SK-N-DZ (cell line): Measurements from ENCODE around the gene RSRC2.
"Not testable (repeated sequence)": the region's sequence is repeated elsewhere in the genome, so short reads cannot be mapped to it uniquely, and the experiment has no call there.

ENCODE experiments used
- DNase-seq: peaks from one replicate; pipeline ENCODE4 v3.0.0-alpha.2; 2015; ENCODE audit warnings: low spot score

The RSRC2 gene

GRCh38 chr12:122519418-122519817 lies 7.3 kb downstream of the RSRC2 start:
- no peak for DNase-seq

GRCh38 chr12:122518908-122519307 lies 7.8 kb downstream of the RSRC2 start:
- no peak for DNase-seq

DNA sequence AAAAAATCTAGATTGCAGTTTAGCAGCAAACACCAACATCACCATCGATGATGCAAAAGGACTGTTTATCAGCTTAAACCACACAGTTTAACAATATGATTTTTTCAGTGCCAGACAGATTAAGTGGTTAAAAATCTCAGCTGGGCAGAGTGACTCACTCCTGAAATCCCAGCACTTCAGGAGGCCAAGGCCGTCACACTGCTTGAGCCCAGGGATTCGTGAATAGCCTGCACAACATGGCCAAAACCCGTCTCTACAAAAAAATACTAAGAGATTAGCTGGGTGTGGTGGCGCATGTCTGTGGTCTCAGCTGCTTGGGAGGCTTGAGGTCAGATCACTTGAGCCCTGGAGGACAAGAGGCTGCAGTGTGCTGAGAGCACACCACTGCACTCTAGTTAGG lies 8.9 kb downstream of the RSRC2 start:
- no peak for DNase-seq

DNA sequence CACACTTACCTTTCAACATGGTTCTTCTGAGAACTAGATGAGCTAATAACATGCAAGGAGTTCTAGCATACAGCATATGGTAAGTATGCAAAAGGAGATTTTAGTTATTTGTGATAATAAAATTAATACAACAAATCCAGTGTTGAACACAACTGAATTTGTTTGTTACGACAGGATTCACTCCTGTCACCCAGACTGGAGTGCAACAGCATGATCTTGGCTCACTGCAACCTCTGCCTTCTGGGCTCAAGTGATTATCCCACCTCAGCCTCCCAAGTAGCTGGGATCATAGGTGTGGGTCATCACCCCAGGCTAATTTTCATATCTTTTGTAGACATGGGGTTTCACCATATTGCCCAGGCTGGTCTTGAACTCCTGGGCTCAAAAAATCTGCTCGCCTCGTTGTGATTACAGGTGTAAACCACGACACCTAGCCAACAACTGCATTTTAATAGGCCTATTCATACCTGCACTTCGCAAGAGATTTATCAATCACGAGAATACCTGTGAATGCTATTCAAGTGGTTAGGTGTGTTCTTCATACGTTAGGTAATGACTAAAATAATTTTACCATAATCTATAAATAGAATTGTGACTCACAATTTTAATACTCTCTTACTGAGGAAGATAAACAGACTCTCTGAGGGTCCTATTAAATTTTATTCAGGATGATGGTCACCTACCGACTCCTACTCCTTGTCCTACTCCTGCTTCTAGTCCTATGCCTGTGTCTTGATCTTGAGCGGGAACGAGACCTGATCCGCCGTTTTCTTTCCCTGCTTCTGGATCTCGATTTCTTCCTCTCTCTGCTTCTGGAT lies 10.0 kb downstream of the RSRC2 start:
- no peak for DNase-seq

- no peak for DNase-seq
Observed at GRCh38 chr12:122515275-122515674, 11.5 kb downstream of the RSRC2 start.

DNA sequence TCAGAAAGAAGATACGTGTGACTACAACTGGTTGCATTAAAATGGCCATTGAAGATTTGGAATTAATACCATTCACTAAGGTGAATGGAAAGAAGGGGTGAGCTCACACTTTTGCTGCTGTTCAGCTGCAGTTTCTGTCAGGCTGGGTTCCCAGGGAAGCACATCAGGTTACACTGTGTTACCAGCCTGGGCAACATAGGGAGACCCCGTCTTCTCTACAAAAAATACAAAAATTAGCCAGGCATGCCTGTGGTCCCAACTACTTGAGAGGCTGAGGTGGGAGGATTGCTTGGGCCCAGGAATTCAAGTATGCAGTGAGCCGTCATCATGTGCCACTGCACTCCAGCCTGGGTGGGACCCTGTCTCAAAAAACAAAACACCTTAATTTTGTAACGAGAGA lies 13.1 kb downstream of the RSRC2 start:
- DNase-seq, result no peak

GRCh38 chr12:122513028-122513427 lies 13.7 kb downstream of the RSRC2 start:
- not testable (repeated sequence) for DNase-seq

GRCh38 chr12:122508163-122508562 lies 18.6 kb downstream of the RSRC2 start:
- no peak for DNase-seq

DNA sequence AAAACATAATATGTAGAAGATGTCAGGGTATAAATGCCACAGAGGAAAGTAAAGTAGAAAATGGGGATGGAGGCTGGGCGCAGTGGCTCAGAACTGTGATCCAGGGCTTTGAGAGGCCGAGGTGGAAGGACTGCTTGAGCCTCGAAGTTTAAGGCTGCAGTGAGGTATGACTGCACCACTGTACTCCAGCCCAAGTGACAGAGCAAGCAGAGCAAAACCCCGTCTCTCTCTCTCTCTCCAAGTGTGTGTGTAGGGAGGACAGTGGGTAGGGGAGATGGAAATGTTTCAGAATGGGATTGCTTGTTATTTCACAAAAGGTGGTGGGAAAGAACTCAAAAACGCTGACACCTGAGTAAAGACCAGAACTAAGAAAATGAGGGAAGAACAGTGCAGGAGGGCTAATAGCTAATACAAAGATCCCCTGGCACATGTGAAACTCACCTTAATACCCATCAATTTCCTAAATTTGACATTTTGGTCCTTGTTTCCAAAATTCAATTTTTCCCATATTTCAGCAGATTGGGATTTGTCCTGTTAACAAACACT lies 20.3 kb downstream of the RSRC2 start:
- no peak for DNase-seq

DNA sequence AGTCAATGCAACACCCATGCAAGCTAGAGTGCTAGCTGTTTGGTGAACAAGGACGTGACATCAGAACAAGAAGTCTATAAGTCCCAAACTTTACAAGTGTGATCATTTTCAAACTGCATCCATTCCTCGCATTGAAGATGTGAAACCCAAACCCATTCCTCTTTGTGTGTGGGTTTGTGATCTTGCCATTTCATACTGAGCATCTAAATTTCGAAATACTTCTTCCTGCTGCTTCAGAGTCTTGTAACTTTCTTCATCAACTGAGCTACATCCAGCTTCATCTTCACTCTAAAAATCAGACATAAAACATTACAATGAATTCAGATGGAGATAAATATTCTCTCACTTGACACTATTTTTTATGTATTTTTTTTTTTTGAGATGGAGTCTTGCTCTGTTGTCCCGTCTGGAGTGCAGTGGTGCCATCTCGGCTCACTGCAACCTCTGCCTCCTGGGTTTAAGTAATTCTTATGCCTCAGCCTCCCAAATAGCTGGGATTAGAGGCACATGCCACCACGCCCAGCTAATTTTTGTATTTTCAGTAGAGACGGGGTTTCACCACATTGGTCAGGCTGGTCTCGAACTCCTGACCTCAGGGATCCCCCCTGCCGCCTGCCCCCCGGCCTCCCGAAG lies 21.2 kb downstream of the RSRC2 start:
- DNase-seq, result no peak

DNA sequence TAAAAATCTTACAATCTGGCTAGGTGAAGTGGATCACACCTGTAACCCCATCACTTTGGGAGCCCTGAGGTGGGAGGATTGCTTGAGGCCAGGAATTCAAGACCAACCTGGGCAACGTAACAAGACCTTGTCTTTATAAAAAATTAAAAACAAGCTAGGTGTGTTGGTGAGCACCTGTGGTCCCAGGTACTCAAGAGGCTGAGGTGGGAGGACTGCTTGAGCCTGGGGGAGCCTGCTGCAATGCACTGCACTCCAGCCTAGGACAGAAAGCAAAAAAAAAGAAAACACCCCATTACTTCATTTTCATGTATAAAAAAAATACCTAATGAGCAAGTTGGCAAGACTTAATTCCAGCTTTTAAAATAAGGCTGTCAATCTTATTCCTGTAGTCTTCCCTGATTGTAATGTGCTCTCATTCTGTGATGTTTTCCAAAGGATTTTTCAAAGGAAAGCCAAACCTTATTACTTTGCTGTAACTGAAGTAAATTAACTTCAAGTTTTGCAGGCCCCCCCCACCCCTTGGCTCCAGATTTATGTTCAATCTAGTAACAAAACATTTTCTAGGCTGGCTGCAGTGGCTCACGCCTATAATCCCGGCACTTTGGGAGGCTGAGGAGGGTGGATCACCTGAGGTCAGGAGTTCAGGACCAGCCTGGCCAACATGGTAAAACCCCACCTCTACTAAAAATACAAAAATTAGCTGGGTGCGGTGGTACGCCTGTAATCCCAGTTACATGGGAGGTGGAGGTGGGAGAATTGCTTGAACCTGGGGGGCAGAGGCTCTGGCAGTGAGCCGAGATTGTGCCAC lies 22.7 kb downstream of the RSRC2 start:
- no peak for DNase-seq

DNA sequence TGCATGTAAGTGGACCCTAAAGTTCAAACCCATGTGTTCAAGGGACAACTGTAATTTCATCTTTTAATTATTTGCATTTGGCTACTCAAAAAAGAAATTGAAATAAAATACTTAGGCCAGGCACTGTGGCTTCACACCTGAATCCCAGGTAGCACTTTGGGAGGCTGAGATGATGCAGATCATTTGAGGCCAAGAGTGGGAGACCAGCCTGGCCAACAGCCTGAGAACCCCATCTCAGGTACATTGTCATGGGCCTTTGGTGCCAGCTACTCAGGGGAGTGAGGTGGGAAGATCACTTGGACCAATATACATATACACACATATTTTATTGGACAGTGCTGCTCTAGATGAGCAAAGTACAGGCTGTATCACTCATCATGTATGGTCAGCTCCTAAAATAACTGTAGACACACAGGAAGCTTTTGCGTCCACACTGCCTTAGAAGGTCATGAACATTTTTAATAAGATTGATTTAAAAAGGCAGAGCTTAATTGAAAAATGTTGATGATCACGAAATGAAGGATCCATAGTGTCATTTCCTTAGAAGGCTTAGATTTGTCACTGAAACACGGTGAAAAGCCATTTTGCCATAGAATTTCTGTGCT lies 23.5 kb downstream of the RSRC2 start:
- no peak for DNase-seq

GRCh38 chr12:122501489-122501989 lies 25.2 kb downstream of the RSRC2 start:
- no peak for DNase-seq

DNA sequence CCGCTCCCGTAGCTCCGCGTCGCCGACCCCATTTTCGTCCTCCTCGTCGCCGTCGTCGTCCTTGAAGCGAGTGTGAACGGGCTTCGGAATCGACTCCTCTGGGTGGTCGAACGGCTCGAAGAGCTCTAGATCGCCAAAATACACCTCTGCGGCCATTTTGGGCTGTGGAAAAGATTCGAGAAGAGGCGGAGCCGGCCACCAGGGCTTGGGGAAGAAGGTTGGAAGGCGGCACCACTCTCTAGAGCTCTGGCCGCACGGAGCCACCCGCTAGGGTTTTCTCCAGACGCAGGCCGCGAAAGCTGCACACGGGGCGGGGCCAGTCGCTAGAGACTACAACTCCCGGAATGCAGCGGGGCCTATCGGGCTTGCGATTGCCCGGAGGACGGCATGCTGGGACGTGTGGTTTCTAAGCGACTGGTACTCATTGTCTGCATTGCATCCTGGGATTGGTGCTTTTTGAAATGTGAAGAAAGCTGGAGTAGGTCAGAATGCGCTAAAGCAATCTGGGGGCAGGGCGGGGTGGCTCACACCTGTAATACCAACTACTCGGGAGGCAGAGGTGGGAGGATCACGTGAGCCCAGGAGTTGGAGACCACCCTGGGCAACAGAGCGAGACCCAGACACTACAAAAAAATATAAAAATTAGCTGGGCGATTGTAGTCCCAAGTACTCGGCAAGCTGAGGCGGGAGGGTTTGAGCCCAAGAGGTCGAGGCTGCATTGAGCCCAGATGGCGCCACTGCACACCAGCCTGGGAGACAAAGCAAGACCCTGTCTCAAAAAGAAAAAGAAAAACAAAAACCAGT lies 25.8 kb downstream of the RSRC2 start, which contains the start of gene ZCCHC8:
ZCCHC8 (minus strand) TSS at position 248 of the 804 bp plus-strand sequence; CDS start at position 156, 92 bp downstream.
- DNase-seq, result peak; percentile 99

DNA sequence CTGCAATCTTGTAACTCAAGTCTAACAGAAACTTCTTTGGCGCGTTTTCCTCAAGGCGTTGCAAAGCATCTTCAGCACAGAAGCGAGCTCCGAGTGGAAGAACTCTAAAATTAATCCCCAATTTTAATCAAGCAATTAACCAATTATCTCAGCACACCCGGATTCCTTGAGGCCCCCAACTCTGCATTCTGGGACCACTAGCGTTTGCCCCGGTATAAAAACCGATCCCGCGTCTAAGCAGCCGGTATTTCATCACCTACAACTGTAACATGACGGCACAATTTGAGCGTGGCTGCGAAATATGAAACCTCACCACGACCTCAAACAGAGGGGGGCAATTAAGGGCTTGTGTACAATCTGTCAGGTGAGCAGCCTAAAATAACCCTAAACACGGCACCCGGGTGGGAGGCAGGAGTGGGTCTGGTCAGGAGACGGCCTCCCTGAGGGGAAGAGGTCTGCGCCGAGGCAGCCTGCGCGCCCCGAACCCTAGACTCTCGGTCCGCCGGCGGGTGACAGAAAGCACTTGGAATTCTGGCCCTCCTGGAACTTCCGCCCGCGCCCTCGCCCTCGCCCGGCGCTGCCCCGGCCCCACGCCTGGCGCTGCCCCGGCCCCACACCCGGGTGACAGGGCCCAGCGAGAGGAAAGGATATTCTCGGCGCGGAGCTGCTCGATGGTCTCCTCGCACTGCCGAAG lies 26.6 kb downstream of the RSRC2 start:
- no peak for DNase-seq

DNA sequence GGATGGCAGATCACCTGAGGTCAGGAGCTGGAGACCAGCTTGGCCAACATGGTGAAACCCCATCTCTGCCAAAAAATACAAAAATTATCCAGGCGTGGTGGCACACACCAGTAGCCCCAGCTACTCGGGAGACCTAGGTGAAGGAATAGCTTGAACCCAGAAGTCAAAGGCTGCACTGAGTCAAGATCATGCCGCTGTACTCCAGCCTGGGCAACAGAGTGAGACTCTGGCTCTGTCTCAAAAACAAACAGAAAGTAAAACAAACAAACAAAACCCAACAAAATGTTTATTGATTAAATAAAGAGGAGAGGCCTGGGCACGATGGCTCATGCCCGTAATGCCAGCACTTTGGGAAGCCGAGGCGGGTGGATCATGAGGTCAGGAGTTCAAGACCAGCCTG lies 31.5 kb downstream of the RSRC2 start:
- no peak for DNase-seq

DNA sequence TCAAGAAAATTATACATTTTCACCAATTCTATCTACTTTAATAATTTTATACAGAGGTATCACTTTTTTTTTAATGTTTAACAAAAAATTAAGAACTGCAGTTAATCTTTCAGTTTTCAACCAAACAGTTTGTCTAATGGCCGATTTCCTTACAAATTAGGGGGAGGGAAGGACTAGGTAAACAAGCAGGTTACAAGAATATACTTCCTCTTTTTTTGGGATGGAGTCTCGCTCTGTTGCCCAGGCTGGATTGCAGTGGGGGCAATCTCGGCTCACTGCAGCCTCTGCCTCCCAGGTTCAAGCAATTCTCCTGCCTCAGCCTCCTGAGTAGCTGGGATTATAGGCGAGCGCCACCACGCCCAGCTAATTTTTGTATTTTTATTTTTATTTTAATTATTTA lies 33.5 kb downstream of the RSRC2 start:
- not testable (repeated sequence) for DNase-seq

GRCh38 chr12:122491991-122492390 lies 34.7 kb downstream of the RSRC2 start:
- no peak for DNase-seq

- no peak for DNase-seq
Observed at GRCh38 chr12:122489038-122489437, 37.7 kb downstream of the RSRC2 start.

GRCh38 chr12:122487807-122488206 lies 38.9 kb downstream of the RSRC2 start:
- not testable (repeated sequence) for DNase-seq
